Measurements from ENCODE around the gene CEP89.
"Not testable (repeated sequence)": the region's sequence is repeated elsewhere in the genome, so short reads cannot be mapped to it uniquely, and the experiment has no call there.

Gene CEP89

GRCh38 chr19:32971715-32972540, at the start of gene CEP89, which contains the start of gene FAAP24:
CEP89 (minus strand) TSS chr19:32971958; CDS start chr19:32971874, 84 bp downstream.
FAAP24 (plus strand) TSS chr19:32972242; CDS start chr19:32973197, 955 bp downstream.
- DNase-seq (ENCODE audit: low read depth): peak; percentile 86

- not testable (repeated sequence) for DNase-seq (ENCODE audit: low read depth)
These were observed 39.1 kb upstream of the CEP89 start for GRCh38 chr19:33010891-33011290.

- DNase-seq (ENCODE audit: low read depth): no peak
These were observed 37.0 kb upstream of the CEP89 start for GRCh38 chr19:33008738-33009137.

GRCh38 chr19:33005440-33005839, 33.7 kb upstream of the CEP89 start:
- DNase-seq (ENCODE audit: low read depth): no peak

- DNase-seq (ENCODE audit: low read depth): not testable (repeated sequence)
These were observed 31.8 kb upstream of the CEP89 start for GRCh38 chr19:33003424-33004024.

- DNase-seq (ENCODE audit: low read depth): not testable (repeated sequence)
These were observed 30.5 kb upstream of the CEP89 start for GRCh38 chr19:33002126-33002865.

- DNase-seq (ENCODE audit: low read depth): no peak
These were observed 29.2 kb upstream of the CEP89 start for GRCh38 chr19:33000910-33001309.

- DNase-seq (ENCODE audit: low read depth): no peak
These were observed 28.8 kb upstream of the CEP89 start for GRCh38 chr19:33000510-33000909.

GRCh38 chr19:32998722-32999121, 27.0 kb upstream of the CEP89 start:
- no peak for DNase-seq (ENCODE audit: low read depth)

- no peak for DNase-seq (ENCODE audit: low read depth)
These were observed 26.1 kb upstream of the CEP89 start for GRCh38 chr19:32997716-32998355.

GRCh38 chr19:32997061-32997464, 25.3 kb upstream of the CEP89 start:
- DNase-seq (ENCODE audit: low read depth): not testable (repeated sequence)

- DNase-seq (ENCODE audit: low read depth): not testable (repeated sequence)
These were observed 24.2 kb upstream of the CEP89 start for GRCh38 chr19:32995966-32996365.

- no peak for DNase-seq (ENCODE audit: low read depth)
These were observed 17.0 kb upstream of the CEP89 start for GRCh38 chr19:32988724-32989123.

GRCh38 chr19:32988254-32988653, 16.5 kb upstream of the CEP89 start:
- DNase-seq (ENCODE audit: low read depth): not testable (repeated sequence)

GRCh38 chr19:32982488-32982887, 10.7 kb upstream of the CEP89 start:
- not testable (repeated sequence) for DNase-seq (ENCODE audit: low read depth)

- not testable (repeated sequence) for DNase-seq (ENCODE audit: low read depth)
These were observed 8.0 kb upstream of the CEP89 start for GRCh38 chr19:32979807-32980206.

- DNase-seq (ENCODE audit: low read depth): not testable (repeated sequence)
These were observed 6.1 kb upstream of the CEP89 start for GRCh38 chr19:32977813-32978212.

- no peak for DNase-seq (ENCODE audit: low read depth)
These were observed 5.5 kb upstream of the CEP89 start for GRCh38 chr19:32977280-32977679.

- peak; percentile 50 for DNase-seq (ENCODE audit: low read depth)
These were observed 4.6 kb upstream of the CEP89 start for GRCh38 chr19:32976223-32976805.

- no peak for DNase-seq (ENCODE audit: low read depth)
These were observed 654 bp downstream of the CEP89 start for GRCh38 chr19:32971012-32971595.

GRCh38 chr19:32969549-32969948, 2.2 kb downstream of the CEP89 start:
- no peak for DNase-seq (ENCODE audit: low read depth)

All from stimulated activated CD8-positive, alpha-beta memory T cell treated with anti-CD3 and anti-CD28 coated beads, Interleukin-15, amount 100 ng/mL, for 24 hours (primary cell).